Dendritic cell treated with granulocyte-macrophage colony-stimulating factor and Interleukin-4, amounts not matched to agents 40 ng/mL and 50 ng/mL, for 4 days (primary cell): ENCODE results near the gene CA10.

Source experiments
- H3K27ac Mint-ChIP-seq: one replicate; pipeline ENCODE4 v1.8.0; 2022; ENCODE audit warnings: mild to moderate bottlenecking, mixed read lengths
- H3K27me3 Mint-ChIP-seq: one replicate; pipeline ENCODE4 v1.8.0; 2022; ENCODE audit warnings: mild to moderate bottlenecking, mixed read lengths
- H3K36me3 Mint-ChIP-seq: one replicate; pipeline ENCODE4 v1.8.0; 2022; ENCODE audit warnings: low read depth, mixed read lengths
- H3K4me1 Mint-ChIP-seq: one replicate; pipeline ENCODE4 v1.8.0; 2022; ENCODE audit warnings: low read depth, mixed read lengths
- H3K4me3 Mint-ChIP-seq: one replicate; pipeline ENCODE4 v1.8.0; 2022; ENCODE audit warnings: mild to moderate bottlenecking, moderate library complexity, mixed read lengths
- H3K9me3 Mint-ChIP-seq: one replicate; pipeline ENCODE4 v1.8.0; 2022; ENCODE audit warnings: mixed read lengths
- intact Hi-C: fragments of 100-400 bp; cut with micrococcal nuclease; formaldehyde crosslinking; loops from one replicate; pipeline ENCODE4 v1.15.0; 2022

Gene CA10

GRCh38 chr17:51743477-51743876 lies 415.0 kb downstream of the CA10 start:
- intact Hi-C loops = no loop called here
- no peaks in the 10 kb centered on the region for H3K27me3 Mint-ChIP-seq
- no peak overlapping the region for H3K4me3 Mint-ChIP-seq
- no peaks in the 10 kb centered on the region for H3K9me3 Mint-ChIP-seq
- no peaks in the 10 kb centered on the region for H3K4me1 Mint-ChIP-seq
- H3K27ac Mint-ChIP-seq = no peak overlapping the region
- no peaks in the 10 kb centered on the region for H3K36me3 Mint-ChIP-seq

GRCh38 chr17:51742571-51742970 lies 415.9 kb downstream of the CA10 start:
- Mint-ChIP-seq H3K36me3 (no peaks in the 10 kb centered on the region), H3K4me1 (no peaks in the 10 kb centered on the region), H3K27me3 (no peaks in the 10 kb centered on the region), H3K27ac (no peak overlapping the region), H3K9me3 (no peaks in the 10 kb centered on the region), H3K4me3 (no peak overlapping the region)
- intact Hi-C loops = no loop called here

GRCh38 chr17:51741458-51741857 lies 417.1 kb downstream of the CA10 start:
- H3K27ac Mint-ChIP-seq = no peak overlapping the region
- H3K4me1 Mint-ChIP-seq = no peaks in the 10 kb centered on the region
- no peaks in the 10 kb centered on the region for H3K27me3 Mint-ChIP-seq
- H3K36me3 Mint-ChIP-seq = no peaks in the 10 kb centered on the region
- H3K4me3 Mint-ChIP-seq = no peak overlapping the region
- intact Hi-C loops = no loop called here
- no peaks in the 10 kb centered on the region for H3K9me3 Mint-ChIP-seq

- no peak overlapping the region for H3K4me3 Mint-ChIP-seq
- no peaks in the 10 kb centered on the region for H3K27me3 Mint-ChIP-seq
- intact Hi-C loops = no loop called here
- H3K27ac Mint-ChIP-seq = no peak overlapping the region
- H3K36me3 Mint-ChIP-seq = no peaks in the 10 kb centered on the region
- H3K4me1 Mint-ChIP-seq = no peaks in the 10 kb centered on the region
- H3K9me3 Mint-ChIP-seq = no peaks in the 10 kb centered on the region
These were observed 418.0 kb downstream of the CA10 start for GRCh38 chr17:51740531-51740930.

GRCh38 chr17:51739245-51739886 lies 419.1 kb downstream of the CA10 start:
- H3K36me3 Mint-ChIP-seq = no peaks in the 10 kb centered on the region
- no peaks in the 10 kb centered on the region for H3K9me3 Mint-ChIP-seq
- H3K27me3 Mint-ChIP-seq = no peaks in the 10 kb centered on the region
- no peaks in the 10 kb centered on the region for H3K4me1 Mint-ChIP-seq
- intact Hi-C loops = no loop called here
- no peak overlapping the region for H3K4me3 Mint-ChIP-seq
- H3K27ac Mint-ChIP-seq = no peak overlapping the region

GRCh38 chr17:51736356-51736755 lies 422.2 kb downstream of the CA10 start:
- no peak overlapping the region for H3K27ac Mint-ChIP-seq
- no peak overlapping the region for H3K4me3 Mint-ChIP-seq
- intact Hi-C loops = no loop called here
- no peaks in the 10 kb centered on the region for H3K9me3 Mint-ChIP-seq
- H3K4me1 Mint-ChIP-seq = no peaks in the 10 kb centered on the region
- peaks cover 2% of the 10 kb centered on the region for H3K27me3 Mint-ChIP-seq
- H3K36me3 Mint-ChIP-seq = no peaks in the 10 kb centered on the region

- H3K27me3 Mint-ChIP-seq = peaks cover 2% of the 10 kb centered on the region
- intact Hi-C loops = no loop called here
- H3K4me3 Mint-ChIP-seq = no peak overlapping the region
- H3K27ac Mint-ChIP-seq = no peak overlapping the region
- no peaks in the 10 kb centered on the region for H3K9me3 Mint-ChIP-seq
- H3K36me3 Mint-ChIP-seq = no peaks in the 10 kb centered on the region
- H3K4me1 Mint-ChIP-seq = no peaks in the 10 kb centered on the region
These were observed 423.5 kb downstream of the CA10 start for GRCh38 chr17:51734976-51735375.

- H3K4me3 Mint-ChIP-seq = no peak overlapping the region
- H3K27me3 Mint-ChIP-seq = peaks cover 2% of the 10 kb centered on the region
- no peak overlapping the region for H3K27ac Mint-ChIP-seq
- H3K36me3 Mint-ChIP-seq = no peaks in the 10 kb centered on the region
- H3K4me1 Mint-ChIP-seq = no peaks in the 10 kb centered on the region
- intact Hi-C loops = no loop called here
- H3K9me3 Mint-ChIP-seq = no peaks in the 10 kb centered on the region
These were observed 424.1 kb downstream of the CA10 start for GRCh38 chr17:51734462-51734861.

- intact Hi-C loops = no loop called here
- peaks cover 2% of the 10 kb centered on the region for H3K27me3 Mint-ChIP-seq
- H3K4me1 Mint-ChIP-seq = no peaks in the 10 kb centered on the region
- H3K36me3 Mint-ChIP-seq = no peaks in the 10 kb centered on the region
- no peak overlapping the region for H3K4me3 Mint-ChIP-seq
- H3K9me3 Mint-ChIP-seq = no peaks in the 10 kb centered on the region
- H3K27ac Mint-ChIP-seq = no peak overlapping the region
These were observed 425.3 kb downstream of the CA10 start for GRCh38 chr17:51733166-51733565.

- Mint-ChIP-seq H3K4me1 (no peaks in the 10 kb centered on the region), H3K27me3 (peaks cover 2% of the 10 kb centered on the region), H3K4me3 (no peak overlapping the region), H3K36me3 (no peaks in the 10 kb centered on the region), H3K9me3 (no peaks in the 10 kb centered on the region), H3K27ac (no peak overlapping the region)
- intact Hi-C loops = no loop called here
These were observed 426.4 kb downstream of the CA10 start for GRCh38 chr17:51731941-51732722.

- H3K36me3 Mint-ChIP-seq = no peaks in the 10 kb centered on the region
- H3K4me1 Mint-ChIP-seq = no peaks in the 10 kb centered on the region
- no peak overlapping the region for H3K4me3 Mint-ChIP-seq
- intact Hi-C loops = no loop called here
- H3K9me3 Mint-ChIP-seq = no peaks in the 10 kb centered on the region
- H3K27ac Mint-ChIP-seq = no peak overlapping the region
- H3K27me3 Mint-ChIP-seq = peaks cover 2% of the 10 kb centered on the region
These were observed 428.0 kb downstream of the CA10 start for GRCh38 chr17:51730303-51731050.

GRCh38 chr17:51725185-51725584 lies 433.3 kb downstream of the CA10 start:
- H3K27me3 Mint-ChIP-seq = no peaks in the 10 kb centered on the region
- no peak overlapping the region for H3K4me3 Mint-ChIP-seq
- intact Hi-C loops = no loop called here
- H3K4me1 Mint-ChIP-seq = no peaks in the 10 kb centered on the region
- H3K36me3 Mint-ChIP-seq = no peaks in the 10 kb centered on the region
- no peaks in the 10 kb centered on the region for H3K9me3 Mint-ChIP-seq
- H3K27ac Mint-ChIP-seq = no peak overlapping the region

- H3K9me3 Mint-ChIP-seq = no peaks in the 10 kb centered on the region
- no peak overlapping the region for H3K4me3 Mint-ChIP-seq
- H3K36me3 Mint-ChIP-seq = no peaks in the 10 kb centered on the region
- no peaks in the 10 kb centered on the region for H3K4me1 Mint-ChIP-seq
- H3K27me3 Mint-ChIP-seq = no peaks in the 10 kb centered on the region
- intact Hi-C loops = no loop called here
- no peak overlapping the region for H3K27ac Mint-ChIP-seq
These were observed 434.4 kb downstream of the CA10 start for GRCh38 chr17:51724043-51724580.

GRCh38 chr17:51722994-51723393 lies 435.5 kb downstream of the CA10 start:
- Mint-ChIP-seq H3K4me1 (no peaks in the 10 kb centered on the region), H3K27me3 (no peaks in the 10 kb centered on the region), H3K27ac (no peak overlapping the region), H3K9me3 (no peaks in the 10 kb centered on the region), H3K36me3 (no peaks in the 10 kb centered on the region), H3K4me3 (no peak overlapping the region)
- intact Hi-C loops = no loop called here
